Activated T-cell treated with anti-CD3 and anti-CD28 coated beads, Interleukin-2, amount 50 U/mL, for 72 hours (primary cell): ENCODE results near the gene VPS45. TPM values are rescaled to one million over a fixed set of nuclear protein-coding genes. Genes with fewer than 3 reads are reported as not detected.
"Not testable (repeated sequence)": the region's sequence is repeated elsewhere in the genome, so short reads cannot be mapped to it uniquely, and the experiment has no call there.

Experiments
- ATAC-seq, 2 donors: fragments of 150-1000 bp; cut with Tn5 transposase; replicated peaks in 1 of 2; 2 replicates each; pipeline ENCODE4 v1.10.0; 2021; ENCODE audit warnings: moderate library complexity in 2 of 2, mild to moderate bottlenecking in 1 of 2
- DNase-seq, 2 donors: peaks; one replicate each; pipeline ENCODE4 v3.0.0; 2021 to 2022; ENCODE audit warnings: mixed read lengths in 1 of 2
- H3K27ac Mint-ChIP-seq: one replicate; pipeline ENCODE4 v1.8.0; 2022; ENCODE audit warnings: mild to moderate bottlenecking, moderate library complexity, mixed read lengths
- H3K27me3 Mint-ChIP-seq: one replicate; pipeline ENCODE4 v1.8.0; 2022; ENCODE audit warnings: low read depth, mixed read lengths
- H3K36me3 Mint-ChIP-seq, 2 donors: one replicate each; pipeline ENCODE4 v1.8.0; 2022; ENCODE audit warnings: mixed read lengths in 2 of 2, mild to moderate bottlenecking in 1 of 2; ENCODE audit not compliant: insufficient read depth in 2 of 2
- H3K4me1 Mint-ChIP-seq: one replicate; pipeline ENCODE4 v1.8.0; 2022; ENCODE audit warnings: low read depth, mixed read lengths
- H3K4me3 Mint-ChIP-seq, 2 donors: one replicate each; pipeline ENCODE4 v1.8.0; 2022; ENCODE audit warnings: mild to moderate bottlenecking in 2 of 2, mixed read lengths in 2 of 2, moderate library complexity in 2 of 2
- H3K9me3 Mint-ChIP-seq, 2 donors: one replicate each; pipeline ENCODE4 v1.8.0; 2022; ENCODE audit warnings: mixed read lengths in 2 of 2
- total RNA-seq, 2 donors: library from RNA; stranded (reverse); gene quantifications; one replicate each; pipeline ENCODE4 v1.2.3, GENCODE V29; 2022

VPS45 gene
- total RNA-seq, 2 donors from 2014 or later, result 32.4 to 35.4 TPM

DNA sequence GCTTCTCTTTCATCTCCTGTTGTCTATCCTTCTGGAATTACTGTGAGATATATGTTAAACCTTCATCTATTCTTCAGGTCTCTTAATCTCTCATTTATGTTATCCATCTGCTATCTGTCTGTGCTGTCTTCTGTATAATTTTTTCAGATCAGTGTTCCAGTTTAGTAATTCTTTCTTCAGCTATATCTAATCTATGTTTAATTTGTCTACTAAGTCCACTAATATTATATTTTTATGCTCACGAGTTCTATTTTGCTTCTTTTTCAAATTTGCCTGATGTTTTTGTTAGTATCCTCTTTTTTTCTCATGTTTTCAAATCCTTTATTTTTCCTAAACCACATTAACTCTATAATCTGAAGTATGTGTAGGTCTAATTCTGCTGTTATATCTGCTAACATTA lies 47.5 kb downstream of the VPS45 start:
- peaks cover 15% of the 10 kb centered on the region for H3K4me1 Mint-ChIP-seq
- DNase-seq (no peak), ATAC-seq (no peak)
- H3K27me3 Mint-ChIP-seq, result no peaks in the 10 kb centered on the region
- peak overlapping the region; percentile 80 for H3K27ac Mint-ChIP-seq
- peaks cover 7 to 9% of the 10 kb centered on the region in 2 donors for H3K9me3 Mint-ChIP-seq
- peaks cover 11 to 20% of the 10 kb centered on the region in 2 donors for H3K36me3 Mint-ChIP-seq
- no peak overlapping the region for H3K4me3 Mint-ChIP-seq

DNA sequence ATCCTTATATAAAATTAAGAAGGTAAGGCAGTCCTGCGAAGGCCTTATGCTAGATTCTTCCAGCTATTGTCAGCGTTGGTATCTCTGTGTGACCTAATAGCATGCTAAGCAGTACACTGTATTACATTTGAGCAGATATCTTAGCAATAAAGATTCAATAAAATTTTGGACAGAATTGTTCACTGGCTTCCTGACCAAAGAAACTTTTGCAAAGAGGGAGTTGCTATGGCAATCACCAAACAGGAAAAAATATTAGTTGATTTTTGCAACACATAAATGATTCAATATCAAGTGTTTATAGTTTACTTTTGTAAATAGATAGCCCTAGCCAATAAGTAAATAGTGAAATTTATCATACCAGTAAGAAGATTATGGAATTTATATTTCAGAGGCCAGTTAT lies 51.1 kb downstream of the VPS45 start:
- Mint-ChIP-seq H3K4me3 (no peak overlapping the region), H3K27ac (no peak overlapping the region), H3K36me3 (peaks cover 6 to 21% of the 10 kb centered on the region in 2 donors), H3K9me3 (peaks cover 9% of the 10 kb centered on the region in 2 donors), H3K4me1 (peaks cover 10% of the 10 kb centered on the region), H3K27me3 (no peaks in the 10 kb centered on the region)
- no peak for DNase-seq
- no peak for ATAC-seq

DNA sequence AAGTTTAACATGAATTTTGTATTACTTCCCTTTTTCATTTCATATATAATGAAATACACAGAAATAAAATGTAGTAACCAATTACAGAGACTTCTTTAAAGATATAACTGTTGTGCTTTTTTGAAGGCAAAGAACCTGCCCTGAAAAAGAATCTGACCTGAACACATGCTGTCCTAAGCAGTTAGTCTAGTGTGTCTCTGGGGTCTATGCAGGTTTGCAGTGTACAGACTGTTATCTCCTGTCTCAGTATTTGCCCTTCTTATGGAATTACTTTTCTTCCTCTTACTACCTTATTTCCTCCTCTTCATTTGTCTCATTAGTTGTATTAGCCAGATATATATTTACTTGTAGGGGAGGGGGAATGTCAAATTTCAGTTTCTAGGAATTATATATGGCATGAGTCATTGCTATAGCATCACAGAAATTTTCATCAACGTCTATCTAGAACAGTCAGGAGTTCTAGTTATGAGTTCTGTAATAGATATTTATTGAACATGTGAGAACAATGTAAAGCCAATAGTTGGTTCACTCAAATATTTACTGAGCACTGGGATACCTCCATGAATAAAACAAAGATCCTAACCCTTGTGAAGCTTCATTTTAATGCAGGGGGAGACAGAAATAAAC lies 53.8 kb downstream of the VPS45 start:
- Mint-ChIP-seq H3K27me3 (no peaks in the 10 kb centered on the region), H3K4me3 (no peak overlapping the region), H3K4me1 (peaks cover 10% of the 10 kb centered on the region), H3K27ac (peak overlapping the region; percentile 3), H3K36me3 (peaks cover 0 to 4% of the 10 kb centered on the region in 2 donors), H3K9me3 (peaks cover 0 to 1% of the 10 kb centered on the region in 2 donors)
- ATAC-seq (no peak), DNase-seq (no peak)

DNA sequence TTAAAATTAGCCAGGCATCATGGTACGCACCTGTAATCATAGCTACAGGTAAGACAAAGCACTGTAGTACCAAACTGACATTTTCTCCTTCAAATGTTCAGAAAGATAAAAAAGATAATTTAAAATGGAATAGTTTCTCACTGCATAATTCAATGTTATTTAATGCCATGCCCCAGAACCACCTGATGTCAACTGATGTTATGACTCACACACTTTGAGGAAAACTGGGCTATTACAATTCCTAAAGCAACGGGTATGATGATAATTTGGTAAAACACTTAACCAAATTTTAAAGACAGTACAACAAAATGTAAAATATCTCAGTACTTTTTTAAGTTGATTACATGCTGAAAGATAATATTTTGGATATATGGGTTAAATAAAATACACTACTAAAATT lies 59.2 kb downstream of the VPS45 start:
- peaks cover 0 to 1% of the 10 kb centered on the region in 2 donors for H3K9me3 Mint-ChIP-seq
- no peak overlapping the region for H3K4me3 Mint-ChIP-seq
- peaks cover 17% of the 10 kb centered on the region for H3K4me1 Mint-ChIP-seq
- H3K27ac Mint-ChIP-seq, result no peak overlapping the region
- H3K36me3 Mint-ChIP-seq, result peaks cover 0 to 3% of the 10 kb centered on the region in 2 donors
- no peaks in the 10 kb centered on the region for H3K27me3 Mint-ChIP-seq
- ATAC-seq (no peak), DNase-seq (no peak)

DNA sequence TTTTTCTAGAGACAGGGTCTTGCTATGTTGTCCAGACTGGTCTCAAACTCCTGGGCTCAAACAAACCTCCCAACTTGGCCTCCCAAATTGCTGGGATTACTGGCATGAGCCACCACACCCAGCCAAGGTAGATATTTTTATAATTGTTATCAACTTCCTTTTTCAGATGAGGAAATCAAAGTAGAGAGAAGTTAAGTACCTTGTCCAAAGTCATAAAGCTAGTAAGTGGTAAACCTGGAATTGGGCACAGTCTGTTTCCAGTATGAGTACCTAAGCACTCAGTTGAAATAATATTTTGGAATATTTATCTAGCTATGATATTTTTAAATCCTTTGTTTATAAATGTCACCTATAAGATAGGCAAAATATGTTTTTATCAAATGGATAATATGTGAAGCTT lies 59.9 kb downstream of the VPS45 start:
- H3K4me3 Mint-ChIP-seq, result no peak overlapping the region
- peaks cover 0 to 3% of the 10 kb centered on the region in 2 donors for H3K36me3 Mint-ChIP-seq
- peaks cover 0 to 1% of the 10 kb centered on the region in 2 donors for H3K9me3 Mint-ChIP-seq
- H3K27ac Mint-ChIP-seq, result no peak overlapping the region
- no peaks in the 10 kb centered on the region for H3K27me3 Mint-ChIP-seq
- peaks cover 16% of the 10 kb centered on the region for H3K4me1 Mint-ChIP-seq
- ATAC-seq, result peak in 1 of 2 donors; percentile 15
- no peak for DNase-seq

DNA sequence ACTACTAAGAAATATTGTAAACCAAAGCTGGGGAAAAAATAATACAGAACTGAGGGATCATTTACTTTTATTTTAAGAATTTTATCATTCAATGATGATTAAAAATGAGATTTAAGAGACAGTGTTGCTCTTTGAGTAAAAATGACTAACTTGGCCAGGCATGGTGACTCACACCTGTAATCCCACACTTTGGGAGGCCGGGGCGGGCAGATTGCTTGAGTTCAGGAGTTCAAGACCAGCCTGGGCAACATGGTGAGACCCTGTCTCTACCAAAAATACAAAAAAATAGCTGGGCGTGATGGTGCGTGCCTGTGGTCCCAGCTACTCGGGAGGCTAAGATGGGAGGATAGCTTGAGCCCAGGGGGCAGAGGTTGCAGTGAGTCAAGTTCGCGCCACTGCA lies 60.3 kb downstream of the VPS45 start:
- H3K9me3 Mint-ChIP-seq, result peaks cover 0 to 1% of the 10 kb centered on the region in 2 donors
- H3K36me3 Mint-ChIP-seq, result peaks cover 0 to 1% of the 10 kb centered on the region in 2 donors
- peaks cover 16% of the 10 kb centered on the region for H3K4me1 Mint-ChIP-seq
- no peaks in the 10 kb centered on the region for H3K27me3 Mint-ChIP-seq
- DNase-seq, result peak; percentile 50 to 53
- peak; percentile 68 to 77 for ATAC-seq
- no peak overlapping the region for H3K4me3 Mint-ChIP-seq
- no peak overlapping the region for H3K27ac Mint-ChIP-seq

DNA sequence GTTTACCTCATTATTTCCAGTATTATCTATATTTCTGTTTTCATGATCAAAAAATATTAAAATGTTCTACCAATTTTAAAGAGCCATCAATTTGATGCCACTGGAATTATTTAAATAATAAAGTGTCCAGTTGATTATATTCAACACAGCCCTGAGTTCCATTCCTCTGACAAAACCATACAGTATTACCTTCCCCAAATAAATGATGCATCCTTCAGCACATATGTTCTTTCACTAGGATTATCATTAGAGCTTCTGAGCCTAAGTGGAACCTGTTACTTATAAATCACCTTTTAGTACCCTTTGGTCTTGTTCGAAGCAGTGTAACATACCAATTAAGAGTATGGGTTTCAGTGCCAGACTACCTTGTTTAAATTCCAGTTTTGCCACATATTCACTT lies 64.8 kb downstream of the VPS45 start:
- H3K27ac Mint-ChIP-seq, result no peak overlapping the region
- H3K4me3 Mint-ChIP-seq, result no peak overlapping the region
- DNase-seq, result no peak
- ATAC-seq, result no peak
- H3K9me3 Mint-ChIP-seq, result no peaks in the 10 kb centered on the region
- peaks cover 8% of the 10 kb centered on the region for H3K4me1 Mint-ChIP-seq
- no peaks in the 10 kb centered on the region for H3K36me3 Mint-ChIP-seq
- H3K27me3 Mint-ChIP-seq, result no peaks in the 10 kb centered on the region

DNA sequence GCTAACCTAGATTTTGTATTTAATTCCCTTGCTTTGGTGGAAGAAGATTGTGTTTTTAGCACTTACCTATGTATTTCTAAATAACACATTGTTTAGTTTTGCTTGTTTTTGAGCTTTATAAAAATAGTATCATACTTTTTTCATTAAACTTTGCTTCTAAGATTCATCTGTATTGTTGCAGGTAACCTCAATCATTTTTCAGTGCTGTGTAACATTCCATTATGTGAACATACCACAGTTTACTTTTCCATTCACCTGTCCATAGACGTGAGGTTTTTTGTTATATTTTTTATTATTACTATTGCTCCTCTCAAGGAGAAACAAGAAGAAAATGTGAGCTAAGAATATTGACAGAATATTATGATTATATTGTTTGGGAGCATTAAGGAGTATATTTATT lies 67.0 kb downstream of the VPS45 start:
- Mint-ChIP-seq H3K9me3 (no peaks in the 10 kb centered on the region), H3K27ac (no peak overlapping the region), H3K4me3 (no peak overlapping the region), H3K4me1 (no peaks in the 10 kb centered on the region), H3K27me3 (no peaks in the 10 kb centered on the region), H3K36me3 (no peaks in the 10 kb centered on the region)
- DNase-seq, result no peak
- no peak for ATAC-seq

DNA sequence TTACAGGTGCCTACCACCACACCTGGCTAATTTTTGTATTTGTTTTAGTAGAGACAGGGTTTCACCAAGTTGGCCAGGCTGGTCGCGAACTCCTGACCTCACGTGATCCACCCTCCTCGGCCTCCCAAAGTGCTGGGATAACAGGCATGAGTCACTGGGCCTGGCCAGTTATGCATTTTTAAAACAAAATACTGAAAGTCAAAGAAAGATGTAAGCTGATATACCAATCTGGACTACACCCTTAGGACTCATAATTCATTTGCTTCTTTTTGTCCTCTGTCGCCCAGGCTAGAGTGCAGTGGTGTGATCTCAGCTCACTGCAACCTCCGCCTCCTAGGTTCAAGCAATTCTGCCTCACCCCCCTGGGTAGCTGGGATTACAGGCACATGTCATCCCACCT lies 67.8 kb downstream of the VPS45 start:
- H3K27ac Mint-ChIP-seq, DNase-seq, ATAC-seq, H3K27me3 Mint-ChIP-seq, H3K4me3 Mint-ChIP-seq, H3K4me1 Mint-ChIP-seq, H3K36me3 Mint-ChIP-seq, H3K9me3 Mint-ChIP-seq: not testable (repeated sequence)

DNA sequence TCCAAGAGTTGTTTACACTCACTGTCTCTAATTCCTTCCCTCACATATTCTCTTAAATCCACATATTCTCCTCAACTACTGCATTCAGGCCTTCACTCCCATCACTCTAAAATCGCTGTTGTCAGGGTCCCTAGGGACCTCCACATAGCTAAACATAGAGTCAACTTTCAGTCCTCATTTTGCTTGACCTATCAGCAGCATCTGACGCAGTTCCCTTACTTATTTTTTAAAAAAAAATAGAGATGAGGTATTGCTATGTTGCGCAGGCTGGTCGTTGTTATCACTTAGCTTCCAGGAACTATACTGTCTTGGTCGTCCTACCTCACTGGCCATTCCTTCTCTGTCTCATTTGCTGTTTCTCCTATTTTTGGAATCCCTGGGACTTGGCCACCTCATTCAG lies 70.5 kb downstream of the VPS45 start:
- Mint-ChIP-seq H3K4me3 (no peak overlapping the region), H3K9me3 (no peaks in the 10 kb centered on the region), H3K4me1 (no peaks in the 10 kb centered on the region), H3K27me3 (no peaks in the 10 kb centered on the region), H3K36me3 (no peaks in the 10 kb centered on the region), H3K27ac (no peak overlapping the region)
- ATAC-seq (no peak), DNase-seq (no peak)

DNA sequence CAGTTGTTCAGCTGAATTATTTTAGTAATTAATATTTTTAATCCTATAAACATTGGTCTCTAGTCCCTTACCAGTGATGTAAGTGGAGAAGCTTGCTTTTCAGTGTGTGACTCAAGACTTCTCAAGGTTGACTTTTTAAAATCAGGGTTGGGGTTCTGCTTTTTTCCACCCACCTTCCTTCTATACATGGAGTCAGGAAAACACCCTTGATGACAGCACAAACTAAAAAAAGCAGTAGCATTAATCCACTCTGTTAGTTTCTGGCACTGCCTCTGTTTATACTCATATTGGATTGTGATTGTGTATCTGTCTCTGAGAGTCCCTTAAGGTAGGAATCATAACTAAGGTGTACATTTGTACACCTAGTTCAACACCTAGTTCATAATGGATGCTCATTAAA lies 73.9 kb downstream of the VPS45 start:
- H3K4me1 Mint-ChIP-seq, result peaks cover 16% of the 10 kb centered on the region
- H3K9me3 Mint-ChIP-seq, result no peaks in the 10 kb centered on the region
- H3K27ac Mint-ChIP-seq, result no peak overlapping the region
- ATAC-seq, result no peak
- no peak for DNase-seq
- no peaks in the 10 kb centered on the region for H3K27me3 Mint-ChIP-seq
- H3K4me3 Mint-ChIP-seq, result no peak overlapping the region
- no peaks in the 10 kb centered on the region for H3K36me3 Mint-ChIP-seq

DNA sequence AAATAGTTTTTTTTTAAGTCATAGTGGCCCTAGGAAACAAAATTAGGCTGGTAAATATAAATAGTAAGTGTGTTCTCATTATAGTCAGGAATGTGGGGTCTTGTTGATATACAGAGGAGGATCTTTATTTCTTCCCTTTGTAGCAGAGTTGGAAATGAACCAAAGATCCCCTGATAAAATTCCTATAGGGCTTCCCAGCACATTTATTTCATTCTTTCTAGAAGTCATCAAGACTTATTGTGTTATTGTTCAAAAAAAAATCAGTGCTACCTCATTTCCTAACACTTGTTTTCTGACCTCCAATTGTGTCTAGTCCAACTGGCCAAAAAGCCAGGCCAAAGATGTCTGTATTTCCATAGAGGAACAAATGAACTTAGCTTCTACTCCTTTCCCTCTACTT lies 74.5 kb downstream of the VPS45 start:
- H3K4me1 Mint-ChIP-seq, result peaks cover 22% of the 10 kb centered on the region
- H3K9me3 Mint-ChIP-seq, result no peaks in the 10 kb centered on the region
- no peak for ATAC-seq
- no peaks in the 10 kb centered on the region for H3K36me3 Mint-ChIP-seq
- H3K4me3 Mint-ChIP-seq, result no peak overlapping the region
- H3K27me3 Mint-ChIP-seq, result peaks cover 3% of the 10 kb centered on the region
- no peak for DNase-seq
- no peak overlapping the region for H3K27ac Mint-ChIP-seq

DNA sequence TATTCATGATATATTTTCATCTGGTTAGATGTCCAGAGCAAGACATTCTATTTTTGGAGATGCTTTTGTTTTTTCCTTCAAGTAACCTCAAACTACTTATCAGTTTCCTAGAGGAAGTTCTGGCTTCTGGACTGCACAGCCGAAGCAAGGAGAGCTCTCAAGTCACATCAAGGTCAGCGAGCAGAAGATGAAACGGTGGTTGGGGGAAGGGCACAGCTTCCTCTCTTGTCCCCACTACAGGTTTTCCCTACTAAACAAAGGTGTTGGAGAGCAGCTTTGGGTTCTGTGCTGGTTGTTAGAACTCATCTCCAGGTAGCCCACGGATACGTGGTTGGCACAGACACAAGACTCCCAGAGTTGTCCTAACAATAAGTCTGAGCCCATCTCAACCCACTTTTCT lies 77.0 kb downstream of the VPS45 start:
- H3K27ac Mint-ChIP-seq, result peak overlapping the region; percentile 22
- H3K9me3 Mint-ChIP-seq, result no peaks in the 10 kb centered on the region
- ATAC-seq (no peak), DNase-seq (no peak)
- H3K27me3 Mint-ChIP-seq, result peaks cover 27% of the 10 kb centered on the region
- H3K4me1 Mint-ChIP-seq, result peaks cover 43% of the 10 kb centered on the region
- H3K4me3 Mint-ChIP-seq, result no peak overlapping the region
- no peaks in the 10 kb centered on the region for H3K36me3 Mint-ChIP-seq

DNA sequence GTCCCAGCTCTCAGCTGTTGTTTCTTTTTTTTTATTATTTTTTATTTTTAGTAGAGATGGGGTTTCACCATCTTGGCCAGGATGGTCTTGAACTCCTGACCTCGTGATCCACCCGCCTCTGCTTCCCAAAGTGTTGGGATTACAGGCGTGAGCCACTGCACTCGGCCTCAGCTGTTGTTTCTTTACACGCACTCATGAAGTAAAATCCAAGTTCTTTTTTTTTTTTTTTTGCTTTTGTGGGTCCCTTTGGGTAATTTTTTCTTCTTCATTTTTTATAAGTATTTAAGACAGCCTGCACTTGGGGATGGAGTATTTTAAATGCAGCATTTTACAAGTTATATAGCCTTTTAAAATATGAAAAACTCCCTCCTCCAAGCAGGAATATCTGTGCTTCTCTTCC lies 78.4 kb downstream of the VPS45 start:
- H3K36me3 Mint-ChIP-seq, H3K27ac Mint-ChIP-seq, DNase-seq, H3K4me3 Mint-ChIP-seq, H3K9me3 Mint-ChIP-seq, ATAC-seq: not testable (repeated sequence)
- peaks cover 27% of the 10 kb centered on the region for H3K27me3 Mint-ChIP-seq
- H3K4me1 Mint-ChIP-seq, result peaks cover 46% of the 10 kb centered on the region
